OCI-LY3 (cell line): ENCODE results near the gene KCNMA1.

Experiments
- H2AFZ ChIP-seq: fragments of 200-600, 300-600 bp; shearing (Covaris generic); 2 replicates; pipeline ENCODE4 v1.6.0; 2014; ENCODE audit warnings: antibody characterized with exemption, low read depth, low read length
- H3K27ac ChIP-seq: fragments of 200-600, 300-600 bp; sonication (generic); 2 replicates; pipeline ENCODE4 v1.5.1; 2014; ENCODE audit warnings: mild to moderate bottlenecking, low read length, moderate library complexity, mixed read lengths
- H3K27me3 ChIP-seq: fragments of 200-600, 300-600 bp; sonication (generic); 2 replicates; pipeline ENCODE4 v1.6.1; 2014; ENCODE audit warnings: low read depth, low read length, mixed read lengths
- H3K36me3 ChIP-seq: fragments of 200-600, 300-600 bp; sonication (generic); replicated peaks from 2 replicates; pipeline ENCODE3; 2014; ENCODE audit warnings: low read depth, low read length, mixed read lengths
- H3K4me1 ChIP-seq: fragments of 300-600, 200-600 bp; sonication (generic); 2 replicates; pipeline ENCODE4 v1.6.1; 2014; ENCODE audit warnings: low read length, mixed read lengths
- H3K4me2 ChIP-seq: fragments of 200-600, 300-600 bp; sonication (generic); 2 replicates; pipeline ENCODE4 v1.6.1; 2014; ENCODE audit warnings: low read length, mixed read lengths
- H3K4me3 ChIP-seq: fragments of 300-600, 200-600 bp; sonication (generic); 2 replicates; pipeline ENCODE4 v1.5.1; 2014; ENCODE audit warnings: antibody characterized with exemption, mild to moderate bottlenecking, low read length, moderate library complexity
- H3K79me2 ChIP-seq: fragments of 300-600, 200-600 bp; shearing (Covaris generic); 2 replicates; pipeline ENCODE4 v1.6.1; 2014; ENCODE audit warnings: mild to moderate bottlenecking, low read length, mixed read lengths
- H3K9ac ChIP-seq: fragments of 300-600, 200-600 bp; shearing (Covaris generic); 2 replicates; pipeline ENCODE4 v1.6.0; 2014; ENCODE audit warnings: mild to moderate bottlenecking, low read length, moderate library complexity
- H3K9me3 ChIP-seq: fragments of 200-600, 300-600 bp; shearing (Covaris generic); 2 replicates; pipeline ENCODE4 v1.6.1; 2014; ENCODE audit warnings: low read length, mixed read lengths; ENCODE audit not compliant: insufficient read depth
- H4K20me1 ChIP-seq: fragments of 200-600, 300-600 bp; sonication (generic); 2 replicates; pipeline ENCODE4 v1.6.1; 2016; ENCODE audit warnings: low read length, mixed read lengths; ENCODE audit not compliant: insufficient read depth
- CTCF ChIP-seq: fragments of 200-600, 300-600 bp; sonication (generic); IDR thresholded peaks from 2 replicates; pipeline ENCODE4 v1.5.1; 2014; ENCODE audit warnings: antibody characterized with exemption, low read length, low read depth
- EZH2phosphoT487 ChIP-seq: fragments of 200-600 bp; shearing (Covaris generic); IDR thresholded peaks from 2 replicates; pipeline ENCODE4 v1.6.1; 2018; ENCODE audit warnings: antibody characterized with exemption, mixed run types, low read depth

Gene KCNMA1

GRCh38 chr10:77247031-77247990 is 390.3 kb downstream of the KCNMA1 start:
- Histone ChIP-seq H3K27ac (no peak overlapping the region), H3K79me2 (no peaks in the 10 kb centered on the region), H4K20me1 (peaks cover 26% of the 10 kb centered on the region), H3K9me3 (no peaks in the 10 kb centered on the region), H3K4me1 (peaks cover 14% of the 10 kb centered on the region), H3K4me3 (no peak overlapping the region), H2AFZ (no peak overlapping the region), H3K27me3 (no peaks in the 10 kb centered on the region), H3K36me3 (peaks cover 7% of the 10 kb centered on the region), H3K4me2 (no peak overlapping the region), H3K9ac (no peak overlapping the region)
- TF ChIP-seq CTCF (no peak), EZH2phosphoT487 (no peak)

GRCh38 chr10:77245953-77246352 is 391.7 kb downstream of the KCNMA1 start:
- H3K36me3 ChIP-seq: peaks cover 7% of the 10 kb centered on the region
- no peaks in the 10 kb centered on the region for H3K27me3 ChIP-seq
- no peak overlapping the region for H3K27ac ChIP-seq
- no peak overlapping the region for H3K4me3 ChIP-seq
- no peaks in the 10 kb centered on the region for H3K79me2 ChIP-seq
- no peak overlapping the region for H3K4me2 ChIP-seq
- no peak overlapping the region for H3K9ac ChIP-seq
- peaks cover 14% of the 10 kb centered on the region for H3K4me1 ChIP-seq
- no peak overlapping the region for H2AFZ ChIP-seq
- H3K9me3 ChIP-seq: no peaks in the 10 kb centered on the region
- H4K20me1 ChIP-seq: peaks cover 24% of the 10 kb centered on the region
- TF ChIP-seq CTCF: no peak
- TF ChIP-seq EZH2phosphoT487: no peak

- Histone ChIP-seq H3K4me1 (peaks cover 14% of the 10 kb centered on the region), H3K27me3 (no peaks in the 10 kb centered on the region), H3K4me2 (no peak overlapping the region), H4K20me1 (peaks cover 18% of the 10 kb centered on the region), H3K9ac (no peak overlapping the region), H3K36me3 (peaks cover 4% of the 10 kb centered on the region), H3K27ac (no peak overlapping the region), H3K9me3 (no peaks in the 10 kb centered on the region), H3K4me3 (no peak overlapping the region), H3K79me2 (no peaks in the 10 kb centered on the region), H2AFZ (no peak overlapping the region)
- no peak for TF ChIP-seq CTCF
- TF ChIP-seq EZH2phosphoT487: no peak
Observed at GRCh38 chr10:77244746-77245145, 392.9 kb downstream of the KCNMA1 start.

GRCh38 chr10:77244286-77244685 is 393.3 kb downstream of the KCNMA1 start:
- Histone ChIP-seq H3K36me3 (peaks cover 4% of the 10 kb centered on the region), H3K9me3 (no peaks in the 10 kb centered on the region), H3K4me3 (no peak overlapping the region), H4K20me1 (peaks cover 18% of the 10 kb centered on the region), H3K27ac (no peak overlapping the region), H3K4me2 (no peak overlapping the region), H3K4me1 (peaks cover 14% of the 10 kb centered on the region), H3K9ac (no peak overlapping the region), H3K27me3 (no peaks in the 10 kb centered on the region), H2AFZ (no peak overlapping the region), H3K79me2 (no peaks in the 10 kb centered on the region)
- TF ChIP-seq CTCF: no peak
- TF ChIP-seq EZH2phosphoT487: no peak
